NOMO-1 treated with dmso at 0.1 percent for 144 hours (cell line): ENCODE measurements around the gene NIPBL.
"Not testable (repeated sequence)": the region's sequence is repeated elsewhere in the genome, so short reads cannot be mapped to it uniquely, and the experiment has no call there.

ENCODE experiments used
- DNase-seq: peaks from one replicate; lab custom pipeline; 2025; ENCODE audit not compliant: unreplicated experiment; lab: John Stamatoyannopoulos, UW

The NIPBL gene

GRCh38 chr5:36900283-36900682 is 23.7 kb downstream of the NIPBL start:
- no peak for DNase-seq

- not testable (repeated sequence) for DNase-seq
These were observed 24.5 kb downstream of the NIPBL start for GRCh38 chr5:36901077-36901476.

- DNase-seq, result no peak
These were observed 25.3 kb downstream of the NIPBL start for GRCh38 chr5:36901856-36902255.

GRCh38 chr5:36902353-36902752 is 25.8 kb downstream of the NIPBL start:
- DNase-seq, result no peak

- DNase-seq, result no peak
These were observed 28.1 kb downstream of the NIPBL start for GRCh38 chr5:36904677-36905076.

- no peak for DNase-seq
These were observed 32.1 kb downstream of the NIPBL start for GRCh38 chr5:36908544-36909260.

GRCh38 chr5:36915653-36916052 is 39.1 kb downstream of the NIPBL start:
- DNase-seq, result no peak

GRCh38 chr5:36916614-36917013 is 40.0 kb downstream of the NIPBL start:
- not testable (repeated sequence) for DNase-seq

- not testable (repeated sequence) for DNase-seq
These were observed 40.8 kb downstream of the NIPBL start for GRCh38 chr5:36917358-36917757.

GRCh38 chr5:36919238-36919637 is 42.7 kb downstream of the NIPBL start:
- DNase-seq, result no peak

- DNase-seq, result no peak
These were observed 43.1 kb downstream of the NIPBL start for GRCh38 chr5:36919650-36920049.

GRCh38 chr5:36928947-36929346 is 52.4 kb downstream of the NIPBL start:
- DNase-seq, result no peak

GRCh38 chr5:36929438-36929837 is 52.9 kb downstream of the NIPBL start:
- DNase-seq, result no peak

GRCh38 chr5:36932056-36932455 is 55.5 kb downstream of the NIPBL start:
- DNase-seq, result no peak

GRCh38 chr5:36932699-36933098 is 56.1 kb downstream of the NIPBL start:
- no peak for DNase-seq

GRCh38 chr5:36934740-36935356 is 58.3 kb downstream of the NIPBL start:
- no peak for DNase-seq

- DNase-seq, result no peak
These were observed 59.2 kb downstream of the NIPBL start for GRCh38 chr5:36935805-36936204.

GRCh38 chr5:36936309-36936708 is 59.7 kb downstream of the NIPBL start:
- no peak for DNase-seq

- no peak for DNase-seq
These were observed 61.6 kb downstream of the NIPBL start for GRCh38 chr5:36938129-36938528.

- peak; percentile 61 for DNase-seq
These were observed 63.6 kb downstream of the NIPBL start for GRCh38 chr5:36939969-36940858.

- DNase-seq, result no peak
These were observed 67.0 kb downstream of the NIPBL start for GRCh38 chr5:36943584-36943983.

GRCh38 chr5:36944024-36944423 is 67.5 kb downstream of the NIPBL start:
- no peak for DNase-seq
